MM.1S (cell line): ENCODE data around the gene SLC16A13.
"Not testable (repeated sequence)": the region's sequence is repeated elsewhere in the genome, so short reads cannot be mapped to it uniquely, and the experiment has no call there.

Experiments
- EZH2 ChIP-seq: fragments of 300-600 bp; sonication (generic); optimal IDR thresholded peaks from 2 replicates; pipeline ENCODE3; 2017; ENCODE audit warnings: low read depth, mild to moderate bottlenecking, antibody characterized with exemption, low read length, mixed read lengths
- EZH2phosphoT487 ChIP-seq: fragments of 300-600 bp; sonication (generic); IDR thresholded peaks from 2 replicates; pipeline ENCODE4 v1.6.1; 2018; ENCODE audit warnings: antibody characterized with exemption, low read length
- TF ChIP-seq, protein P1 (sequence below): fragments of 300-600 bp; sonication (generic); IDR thresholded peaks from 2 replicates; pipeline ENCODE4 v1.5.1; 2016; ENCODE audit warnings: antibody characterized with exemption, low read length, mixed read lengths

DNA sequence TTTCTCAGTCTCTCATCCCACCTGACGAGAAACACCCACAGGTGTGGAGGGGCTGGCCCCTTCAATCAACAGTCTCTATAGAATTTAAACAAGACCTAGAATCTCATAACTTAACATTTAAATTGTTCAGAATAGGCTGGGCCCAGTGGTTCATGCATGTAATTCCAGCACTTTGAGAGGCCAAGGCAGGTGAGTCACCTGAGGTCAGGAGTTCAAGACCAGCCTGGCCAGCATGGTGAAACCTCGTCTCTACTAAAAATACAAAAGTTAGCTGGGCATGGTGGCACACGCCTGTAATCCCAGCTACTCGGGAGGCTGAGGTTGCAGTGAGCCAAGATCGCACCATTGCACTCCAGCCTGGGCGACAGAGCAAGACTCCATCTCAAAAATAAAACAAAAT, 53.8 kb downstream of the SLC16A13 start:
- TF ChIP-seq, protein P1, sequence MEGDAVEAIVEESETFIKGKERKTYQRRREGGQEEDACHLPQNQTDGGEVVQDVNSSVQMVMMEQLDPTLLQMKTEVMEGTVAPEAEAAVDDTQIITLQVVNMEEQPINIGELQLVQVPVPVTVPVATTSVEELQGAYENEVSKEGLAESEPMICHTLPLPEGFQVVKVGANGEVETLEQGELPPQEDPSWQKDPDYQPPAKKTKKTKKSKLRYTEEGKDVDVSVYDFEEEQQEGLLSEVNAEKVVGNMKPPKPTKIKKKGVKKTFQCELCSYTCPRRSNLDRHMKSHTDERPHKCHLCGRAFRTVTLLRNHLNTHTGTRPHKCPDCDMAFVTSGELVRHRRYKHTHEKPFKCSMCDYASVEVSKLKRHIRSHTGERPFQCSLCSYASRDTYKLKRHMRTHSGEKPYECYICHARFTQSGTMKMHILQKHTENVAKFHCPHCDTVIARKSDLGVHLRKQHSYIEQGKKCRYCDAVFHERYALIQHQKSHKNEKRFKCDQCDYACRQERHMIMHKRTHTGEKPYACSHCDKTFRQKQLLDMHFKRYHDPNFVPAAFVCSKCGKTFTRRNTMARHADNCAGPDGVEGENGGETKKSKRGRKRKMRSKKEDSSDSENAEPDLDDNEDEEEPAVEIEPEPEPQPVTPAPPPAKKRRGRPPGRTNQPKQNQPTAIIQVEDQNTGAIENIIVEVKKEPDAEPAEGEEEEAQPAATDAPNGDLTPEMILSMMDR, result not testable (repeated sequence)
- not testable (repeated sequence) for TF ChIP-seq EZH2, EZH2phosphoT487
